Neutrophil (primary cell): ENCODE results near the gene GPM6B.

Source experiments
- H3K27ac ChIP-seq: fragments of 200-600 bp; sonication (generic); 2 replicates; pipeline ENCODE4 v1.5.1; 2016; ENCODE audit warnings: mild to moderate bottlenecking, moderate library complexity
- H3K27me3 ChIP-seq: fragments of 200-600 bp; sonication (generic); 2 replicates; pipeline ENCODE4 v1.6.0; 2016; ENCODE audit warnings: mild to moderate bottlenecking
- H3K36me3 ChIP-seq: fragments of 200-600 bp; sonication (generic); 2 replicates; pipeline ENCODE4 v1.5.1; 2017
- H3K4me1 ChIP-seq, 2 experiments: fragments of 200-600 bp in 1 of 2; sonication (generic) in 1 of 2; 1 replicate in 1 of 2; 2 replicates in 1 of 2; pipeline versions ENCODE4 v1.5.1 to v1.6.1; 2013 to 2016; ENCODE audit warnings: low read depth in 1 of 2, low read length in 1 of 2, mild to moderate bottlenecking in 1 of 2, moderate library complexity in 1 of 2; ENCODE audit not compliant: control insufficient read depth in 1 of 2, insufficient read depth in 1 of 2
- H3K4me3 ChIP-seq, 2 experiments: fragments of 200-600 bp in 1 of 2; sonication (generic) in 1 of 2; 1 replicate in 1 of 2; 2 replicates in 1 of 2; pipeline ENCODE4 v1.5.1; 2013 to 2016; ENCODE audit warnings: low read depth in 1 of 2, low read length in 1 of 2, mild to moderate bottlenecking in 1 of 2, moderate library complexity in 1 of 2
- H3K9me3 ChIP-seq: fragments of 200-600 bp; sonication (generic); 2 replicates; pipeline ENCODE4 v1.5.1; 2016
- CTCF ChIP-seq: fragments of 200-600 bp; sonication (generic); IDR thresholded peaks from 2 replicates; pipeline ENCODE4 v1.5.1; 2016; ENCODE audit warnings: antibody characterized with exemption

Gene GPM6B

GRCh38 chrX:13816643-13817627 is at the start of gene GPM6B:
TSS of gene GPM6B (minus strand) at chrX:13817093. CDS start at chrX:13816904, 189 bp downstream.
- Histone ChIP-seq H3K27ac (no peak within 1 kb of the TSS), H3K4me1 (no peaks in the 10 kb centered on the region), H3K4me3 (no peak within 1 kb of the TSS), H3K36me3 (no peaks in the 10 kb centered on the region), H3K27me3 (no peaks in the 10 kb centered on the region), H3K9me3 (no peaks in the 10 kb centered on the region)
- no peak for TF ChIP-seq CTCF

GRCh38 chrX:13864264-13864663 is 47.4 kb upstream of the GPM6B start:
- H3K4me1 ChIP-seq: no peaks in the 10 kb centered on the region
- H3K36me3 ChIP-seq: no peaks in the 10 kb centered on the region
- no peaks in the 10 kb centered on the region for H3K27me3 ChIP-seq

GRCh38 chrX:13863324-13863723 is 46.4 kb upstream of the GPM6B start:
- Histone ChIP-seq H3K4me1 (no peaks in the 10 kb centered on the region), H3K27me3 (no peaks in the 10 kb centered on the region), H3K9me3 (no peaks in the 10 kb centered on the region), H3K27ac (no peak overlapping the region), H3K36me3 (no peaks in the 10 kb centered on the region), H3K4me3 (no peak overlapping the region)
- TF ChIP-seq CTCF: no peak

More at GRCh38 chrX:13864264-13864663, 47.4 kb upstream of the GPM6B start:
- H3K4me3 ChIP-seq: no peak overlapping the region
- no peaks in the 10 kb centered on the region for H3K9me3 ChIP-seq
- no peak for TF ChIP-seq CTCF
- H3K27ac ChIP-seq: no peak overlapping the region

- H3K36me3 ChIP-seq: no peaks in the 10 kb centered on the region
- no peaks in the 10 kb centered on the region for H3K27me3 ChIP-seq
- no peaks in the 10 kb centered on the region for H3K4me1 ChIP-seq
- H3K9me3 ChIP-seq: no peaks in the 10 kb centered on the region
- TF ChIP-seq CTCF: no peak
- H3K4me3 ChIP-seq: no peak overlapping the region
- H3K27ac ChIP-seq: no peak overlapping the region
Measured at GRCh38 chrX:13859724-13860123, 42.8 kb upstream of the GPM6B start.

- Histone ChIP-seq H3K36me3 (no peaks in the 10 kb centered on the region), H3K27me3 (no peaks in the 10 kb centered on the region), H3K9me3 (no peaks in the 10 kb centered on the region), H3K4me1 (no peaks in the 10 kb centered on the region), H3K27ac (no peak overlapping the region), H3K4me3 (no peak overlapping the region)
- TF ChIP-seq CTCF: no peak
Measured at GRCh38 chrX:13857804-13858203, 40.9 kb upstream of the GPM6B start.
